ENCODE measurements around the gene KLHL28.
A peak's percentile ranks its signal among the peaks of the same experiment; 100 is the strongest.

Gene KLHL28

GRCh38 chr14:44989497-44990440 is 28.0 kb upstream of the KLHL28 start:
- TF ChIP-seq CTCF (IDR thresholded peaks at IDR 0.05; ENCODE audit: low read depth, low read length), result no peak
- Histone ChIP-seq H3K27me3 (ENCODE audit: insufficient read depth, low read depth, severe bottlenecking) (no peaks in the 10 kb centered on the region), H3K36me3 (no peaks in the 10 kb centered on the region), H3K4me3 (ENCODE audit: low read depth, low read length) (no peak overlapping the region), H3K27ac (no peak overlapping the region), H3K9me3 (ENCODE audit: severe bottlenecking) (no peaks in the 10 kb centered on the region)
- DNase-seq, result no peak

- no peak for TF ChIP-seq CTCF (IDR thresholded peaks at IDR 0.05; ENCODE audit: low read depth, low read length)
- DNase-seq, result peak; percentile 42
- Histone ChIP-seq H3K27me3 (ENCODE audit: insufficient read depth, low read depth, severe bottlenecking) (no peaks in the 10 kb centered on the region), H3K9me3 (ENCODE audit: severe bottlenecking) (no peaks in the 10 kb centered on the region), H3K27ac (no peak overlapping the region), H3K4me3 (ENCODE audit: low read depth, low read length) (no peak overlapping the region), H3K36me3 (no peaks in the 10 kb centered on the region)
Observed at GRCh38 chr14:44988694-44989093, 26.9 kb upstream of the KLHL28 start.

- no peak overlapping the region for H3K4me3 ChIP-seq (ENCODE audit: low read depth, low read length)
- H3K9me3 ChIP-seq (ENCODE audit: severe bottlenecking), result no peaks in the 10 kb centered on the region
- no peak for TF ChIP-seq CTCF (IDR thresholded peaks at IDR 0.05; ENCODE audit: low read depth, low read length)
- H3K36me3 ChIP-seq, result no peaks in the 10 kb centered on the region
- DNase-seq, result no peak
- no peaks in the 10 kb centered on the region for H3K27me3 ChIP-seq (ENCODE audit: insufficient read depth, low read depth, severe bottlenecking)
- no peak overlapping the region for H3K27ac ChIP-seq
Observed at GRCh38 chr14:44982594-44982993, 20.8 kb upstream of the KLHL28 start.

- H3K27me3 ChIP-seq (ENCODE audit: insufficient read depth, low read depth, severe bottlenecking), result no peaks in the 10 kb centered on the region
- no peak for DNase-seq
- H3K27ac ChIP-seq, result no peak overlapping the region
- no peak for TF ChIP-seq CTCF (IDR thresholded peaks at IDR 0.05; ENCODE audit: low read depth, low read length)
- no peaks in the 10 kb centered on the region for H3K9me3 ChIP-seq (ENCODE audit: severe bottlenecking)
- H3K4me3 ChIP-seq (ENCODE audit: low read depth, low read length), result no peak overlapping the region
- no peaks in the 10 kb centered on the region for H3K36me3 ChIP-seq
Observed at GRCh38 chr14:44981198-44981597, 19.5 kb upstream of the KLHL28 start.

DNA sequence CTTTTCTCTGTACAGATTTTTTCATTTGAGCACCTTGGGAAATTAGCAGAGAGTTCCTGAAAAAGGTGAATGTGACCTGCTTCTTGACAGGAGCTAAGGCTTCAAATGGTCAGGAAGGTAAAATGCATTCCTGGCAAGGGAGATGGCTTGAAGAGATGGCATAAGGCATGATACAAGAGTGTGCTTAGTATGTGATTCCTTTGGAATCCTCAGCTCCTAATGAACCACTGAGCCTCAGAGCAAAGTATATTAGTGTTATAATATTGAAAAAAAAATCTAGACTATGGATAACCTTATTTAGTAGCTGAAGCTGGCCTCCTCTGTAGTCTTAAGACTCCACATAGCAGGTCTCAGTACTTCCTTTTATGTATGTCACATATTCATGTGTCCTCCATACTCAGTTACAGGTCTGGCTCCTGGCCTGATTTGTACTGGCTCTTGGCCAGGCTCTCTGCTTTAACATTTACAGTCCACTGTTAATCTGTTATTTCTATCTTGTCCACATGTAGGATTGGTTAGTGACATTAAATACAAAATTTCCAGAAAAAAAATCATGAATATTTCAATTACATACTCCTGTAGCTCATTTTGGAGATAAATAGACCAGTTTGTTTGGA is 18.1 kb upstream of the KLHL28 start:
- no peak for DNase-seq
- Histone ChIP-seq H3K9me3 (ENCODE audit: severe bottlenecking) (no peaks in the 10 kb centered on the region), H3K36me3 (no peaks in the 10 kb centered on the region), H3K4me3 (ENCODE audit: low read depth, low read length) (no peak overlapping the region), H3K27me3 (ENCODE audit: insufficient read depth, low read depth, severe bottlenecking) (no peaks in the 10 kb centered on the region), H3K27ac (no peak overlapping the region)
- no peak for TF ChIP-seq CTCF (IDR thresholded peaks at IDR 0.05; ENCODE audit: low read depth, low read length)
